Nephron (organoid): Measurements from ENCODE around the gene ZDHHC3.

Experiments used
- H3K27ac Mint-ChIP-seq, 3 experiments: 2 replicates each; pipeline ENCODE4 v1.8.0; 2020; ENCODE audit warnings: mixed read lengths in 3 of 3, mild to moderate bottlenecking in 2 of 3, moderate library complexity in 1 of 3
- H3K27me3 Mint-ChIP-seq: 2 replicates; pipeline ENCODE4 v1.8.0; 2021; ENCODE audit warnings: low read depth, mild to moderate bottlenecking, moderate library complexity, mixed read lengths
- H3K36me3 Mint-ChIP-seq: 2 replicates; pipeline ENCODE4 v1.8.0; 2020; ENCODE audit warnings: low read depth, mixed read lengths
- H3K4me1 Mint-ChIP-seq: 2 replicates; pipeline ENCODE4 v1.8.0; 2020; ENCODE audit warnings: mixed read lengths
- H3K4me3 Mint-ChIP-seq, 3 experiments: 2 replicates each; pipeline ENCODE4 v1.8.0; 2020; ENCODE audit warnings: mild to moderate bottlenecking in 3 of 3, mixed read lengths in 3 of 3, moderate library complexity in 2 of 3
- H3K9me3 Mint-ChIP-seq: 2 replicates; pipeline ENCODE4 v1.8.0; 2020; ENCODE audit warnings: mixed read lengths
- CTCF ChIP-seq, 3 experiments: fragments of 200-600 bp; sonication (generic); IDR thresholded peaks; one replicate each; pipeline ENCODE4 v1.5.0; 2021; ENCODE audit warnings: antibody characterized with exemption in 3 of 3; ENCODE audit not compliant: unreplicated experiment in 3 of 3

Gene ZDHHC3

GRCh38 chr3:44968447-44968858 is 7.5 kb downstream of the ZDHHC3 start:
- Mint-ChIP-seq H3K27ac (no peak overlapping the region), H3K4me1 (no peaks in the 10 kb centered on the region), H3K36me3 (no peaks in the 10 kb centered on the region), H3K4me3 (no peak overlapping the region), H3K27me3 (no peaks in the 10 kb centered on the region), H3K9me3 (no peaks in the 10 kb centered on the region)
- no peak for TF ChIP-seq CTCF (IDR thresholded peaks at IDR 0.05; ENCODE audit: unreplicated experiment in 3 of 3)

- H3K4me1 Mint-ChIP-seq: no peaks in the 10 kb centered on the region
- H3K36me3 Mint-ChIP-seq: no peaks in the 10 kb centered on the region
- H3K9me3 Mint-ChIP-seq: no peaks in the 10 kb centered on the region
- H3K27ac Mint-ChIP-seq: peak overlapping the region in 1 of 3 experiments; percentile 47
- no peak overlapping the region for H3K4me3 Mint-ChIP-seq
- H3K27me3 Mint-ChIP-seq: no peaks in the 10 kb centered on the region
- no peak for TF ChIP-seq CTCF (IDR thresholded peaks at IDR 0.05; ENCODE audit: unreplicated experiment in 3 of 3)
Measured at GRCh38 chr3:44966795-44967278, 9.1 kb downstream of the ZDHHC3 start.

GRCh38 chr3:44965165-44965564 is 10.8 kb downstream of the ZDHHC3 start:
- Mint-ChIP-seq H3K36me3 (no peaks in the 10 kb centered on the region), H3K9me3 (no peaks in the 10 kb centered on the region), H3K4me3 (no peak overlapping the region), H3K27ac (no peak overlapping the region), H3K27me3 (no peaks in the 10 kb centered on the region), H3K4me1 (no peaks in the 10 kb centered on the region)
- no peak for TF ChIP-seq CTCF (IDR thresholded peaks at IDR 0.05; ENCODE audit: unreplicated experiment in 3 of 3)

GRCh38 chr3:44963571-44964325 is 12.2 kb downstream of the ZDHHC3 start:
- peak overlapping the region in 2 of 3 experiments; percentile 24 to 26 for H3K27ac Mint-ChIP-seq
- no peaks in the 10 kb centered on the region for H3K27me3 Mint-ChIP-seq
- peaks cover under 1% of the 10 kb centered on the region for H3K36me3 Mint-ChIP-seq
- H3K4me1 Mint-ChIP-seq: no peaks in the 10 kb centered on the region
- H3K4me3 Mint-ChIP-seq: no peak overlapping the region
- no peaks in the 10 kb centered on the region for H3K9me3 Mint-ChIP-seq
- no peak for TF ChIP-seq CTCF (IDR thresholded peaks at IDR 0.05; ENCODE audit: unreplicated experiment in 3 of 3)

- H3K4me1 Mint-ChIP-seq: no peaks in the 10 kb centered on the region
- H3K9me3 Mint-ChIP-seq: no peaks in the 10 kb centered on the region
- H3K27ac Mint-ChIP-seq: no peak overlapping the region
- no peak for TF ChIP-seq CTCF (IDR thresholded peaks at IDR 0.05; ENCODE audit: unreplicated experiment in 3 of 3)
- no peak overlapping the region for H3K4me3 Mint-ChIP-seq
- H3K36me3 Mint-ChIP-seq: peaks cover 8% of the 10 kb centered on the region
- no peaks in the 10 kb centered on the region for H3K27me3 Mint-ChIP-seq
Measured at GRCh38 chr3:44962621-44963393, 13.2 kb downstream of the ZDHHC3 start.
